Liver (tissue), 3 donors: Measurements from ENCODE around the gene KRT33B.

Experiments
- EGR1 ChIP-seq, 2 donors: IDR thresholded peaks; 2 replicates each; pipeline ENCODE4 v1.6.1; 2016 to 2018; ENCODE audit warnings: antibody characterized with exemption in 2 of 2, low read depth in 2 of 2
- FOXA2 ChIP-seq: IDR thresholded peaks from 2 replicates; pipeline ENCODE4 v1.6.1; 2016; ENCODE audit warnings: antibody characterized with exemption
- GABPA ChIP-seq, 2 donors: IDR thresholded peaks in 1 of 2; conservative IDR thresholded peaks in 1 of 2; 2 replicates each; pipeline ENCODE4 v1.6.1; 2016; ENCODE audit warnings: antibody characterized with exemption in 2 of 2, mild to moderate bottlenecking in 1 of 2, moderate library complexity in 1 of 2
- HNF4G ChIP-seq: IDR thresholded peaks from 2 replicates; pipeline ENCODE4 v1.6.1; 2016; ENCODE audit warnings: antibody characterized with exemption
- JUND ChIP-seq, 2 donors: IDR thresholded peaks; 2 replicates each; pipeline ENCODE4 v1.6.1; 2016; ENCODE audit warnings: antibody characterized with exemption in 2 of 2
- RAD21 ChIP-seq, 2 donors: IDR thresholded peaks; 2 replicates each; pipeline ENCODE4 v1.6.1; 2016; ENCODE audit warnings: antibody characterized with exemption in 2 of 2, mild to moderate bottlenecking in 2 of 2
- SP1 ChIP-seq: IDR thresholded peaks from 2 replicates; pipeline ENCODE4 v1.6.1; 2018; ENCODE audit warnings: antibody characterized with exemption, mild to moderate bottlenecking
- YY1 ChIP-seq: IDR thresholded peaks from 2 replicates; pipeline ENCODE4 v1.6.1; 2016; ENCODE audit warnings: antibody characterized with exemption, mild to moderate bottlenecking
- TF ChIP-seq, protein P1 (sequence below): fragments of 150-350 bp; IDR thresholded peaks from 2 replicates; pipeline ENCODE4 v1.5.1; 2017; ENCODE audit warnings: improper control_type of control experiment, low read depth, low read length; ENCODE audit not compliant: missing input control
- TF ChIP-seq, protein P2 (sequence below): IDR thresholded peaks from 2 replicates; pipeline ENCODE4 v1.6.1; 2016; ENCODE audit warnings: antibody characterized with exemption
- TF ChIP-seq, protein P3 (sequence below): IDR thresholded peaks from 2 replicates; pipeline ENCODE4 v1.6.1; 2016; ENCODE audit warnings: antibody characterized with exemption
- TF ChIP-seq, protein P4 (sequence below): IDR thresholded peaks from 2 replicates; pipeline ENCODE4 v1.6.1; 2016; ENCODE audit warnings: antibody characterized with exemption, mild to moderate bottlenecking
- donor health status: healthy.
- donor health status: healthy.

DNA sequence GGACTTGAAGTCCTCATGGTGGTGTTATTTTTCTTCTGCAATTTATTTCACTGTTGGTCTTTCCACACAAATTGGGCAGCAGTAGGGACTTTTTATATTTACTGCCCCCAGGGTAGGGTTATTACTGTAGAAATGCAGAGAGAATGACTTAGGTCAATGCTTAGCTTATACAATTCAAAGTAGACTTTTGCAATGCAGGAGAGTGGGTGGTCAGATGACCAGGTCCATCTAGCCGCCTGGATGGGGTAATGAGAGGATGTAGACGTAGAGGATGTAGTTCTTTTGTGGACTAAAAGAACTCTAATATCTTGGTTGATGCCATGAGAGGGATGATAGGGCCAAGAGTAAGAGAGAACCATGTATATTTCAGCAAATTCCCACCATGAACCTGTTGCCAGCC lies 51.4 kb downstream of the KRT33B start:
- TF ChIP-seq HNF4G (no peak), RAD21 (IDR thresholded peaks at IDR 0.05) (no peak), YY1 (no peak), GABPA (IDR thresholded peaks at IDR 0.05 in 1 of 2, conservative IDR thresholded peaks at IDR 0.05 in 1 of 2) (no peak), FOXA2 (no peak), JUND (IDR thresholded peaks at IDR 0.05) (no peak), SP1 (no peak), EGR1 (IDR thresholded peaks at IDR 0.05; ENCODE audit: low read depth in 2 of 2) (no peak)
- TF ChIP-seq, protein P1, sequence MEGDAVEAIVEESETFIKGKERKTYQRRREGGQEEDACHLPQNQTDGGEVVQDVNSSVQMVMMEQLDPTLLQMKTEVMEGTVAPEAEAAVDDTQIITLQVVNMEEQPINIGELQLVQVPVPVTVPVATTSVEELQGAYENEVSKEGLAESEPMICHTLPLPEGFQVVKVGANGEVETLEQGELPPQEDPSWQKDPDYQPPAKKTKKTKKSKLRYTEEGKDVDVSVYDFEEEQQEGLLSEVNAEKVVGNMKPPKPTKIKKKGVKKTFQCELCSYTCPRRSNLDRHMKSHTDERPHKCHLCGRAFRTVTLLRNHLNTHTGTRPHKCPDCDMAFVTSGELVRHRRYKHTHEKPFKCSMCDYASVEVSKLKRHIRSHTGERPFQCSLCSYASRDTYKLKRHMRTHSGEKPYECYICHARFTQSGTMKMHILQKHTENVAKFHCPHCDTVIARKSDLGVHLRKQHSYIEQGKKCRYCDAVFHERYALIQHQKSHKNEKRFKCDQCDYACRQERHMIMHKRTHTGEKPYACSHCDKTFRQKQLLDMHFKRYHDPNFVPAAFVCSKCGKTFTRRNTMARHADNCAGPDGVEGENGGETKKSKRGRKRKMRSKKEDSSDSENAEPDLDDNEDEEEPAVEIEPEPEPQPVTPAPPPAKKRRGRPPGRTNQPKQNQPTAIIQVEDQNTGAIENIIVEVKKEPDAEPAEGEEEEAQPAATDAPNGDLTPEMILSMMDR, result no peak
- TF ChIP-seq, protein P2, sequence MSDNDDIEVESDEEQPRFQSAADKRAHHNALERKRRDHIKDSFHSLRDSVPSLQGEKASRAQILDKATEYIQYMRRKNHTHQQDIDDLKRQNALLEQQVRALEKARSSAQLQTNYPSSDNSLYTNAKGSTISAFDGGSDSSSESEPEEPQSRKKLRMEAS, result no peak
- TF ChIP-seq, protein P3, sequence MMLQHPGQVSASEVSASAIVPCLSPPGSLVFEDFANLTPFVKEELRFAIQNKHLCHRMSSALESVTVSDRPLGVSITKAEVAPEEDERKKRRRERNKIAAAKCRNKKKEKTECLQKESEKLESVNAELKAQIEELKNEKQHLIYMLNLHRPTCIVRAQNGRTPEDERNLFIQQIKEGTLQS, result no peak
- TF ChIP-seq, protein P4, sequence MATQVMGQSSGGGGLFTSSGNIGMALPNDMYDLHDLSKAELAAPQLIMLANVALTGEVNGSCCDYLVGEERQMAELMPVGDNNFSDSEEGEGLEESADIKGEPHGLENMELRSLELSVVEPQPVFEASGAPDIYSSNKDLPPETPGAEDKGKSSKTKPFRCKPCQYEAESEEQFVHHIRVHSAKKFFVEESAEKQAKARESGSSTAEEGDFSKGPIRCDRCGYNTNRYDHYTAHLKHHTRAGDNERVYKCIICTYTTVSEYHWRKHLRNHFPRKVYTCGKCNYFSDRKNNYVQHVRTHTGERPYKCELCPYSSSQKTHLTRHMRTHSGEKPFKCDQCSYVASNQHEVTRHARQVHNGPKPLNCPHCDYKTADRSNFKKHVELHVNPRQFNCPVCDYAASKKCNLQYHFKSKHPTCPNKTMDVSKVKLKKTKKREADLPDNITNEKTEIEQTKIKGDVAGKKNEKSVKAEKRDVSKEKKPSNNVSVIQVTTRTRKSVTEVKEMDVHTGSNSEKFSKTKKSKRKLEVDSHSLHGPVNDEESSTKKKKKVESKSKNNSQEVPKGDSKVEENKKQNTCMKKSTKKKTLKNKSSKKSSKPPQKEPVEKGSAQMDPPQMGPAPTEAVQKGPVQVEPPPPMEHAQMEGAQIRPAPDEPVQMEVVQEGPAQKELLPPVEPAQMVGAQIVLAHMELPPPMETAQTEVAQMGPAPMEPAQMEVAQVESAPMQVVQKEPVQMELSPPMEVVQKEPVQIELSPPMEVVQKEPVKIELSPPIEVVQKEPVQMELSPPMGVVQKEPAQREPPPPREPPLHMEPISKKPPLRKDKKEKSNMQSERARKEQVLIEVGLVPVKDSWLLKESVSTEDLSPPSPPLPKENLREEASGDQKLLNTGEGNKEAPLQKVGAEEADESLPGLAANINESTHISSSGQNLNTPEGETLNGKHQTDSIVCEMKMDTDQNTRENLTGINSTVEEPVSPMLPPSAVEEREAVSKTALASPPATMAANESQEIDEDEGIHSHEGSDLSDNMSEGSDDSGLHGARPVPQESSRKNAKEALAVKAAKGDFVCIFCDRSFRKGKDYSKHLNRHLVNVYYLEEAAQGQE, result no peak
